ENCODE data around the gene LRCH3.
A peak's percentile ranks its signal among the peaks of the same experiment; 100 is the strongest.

The LRCH3 gene

DNA sequence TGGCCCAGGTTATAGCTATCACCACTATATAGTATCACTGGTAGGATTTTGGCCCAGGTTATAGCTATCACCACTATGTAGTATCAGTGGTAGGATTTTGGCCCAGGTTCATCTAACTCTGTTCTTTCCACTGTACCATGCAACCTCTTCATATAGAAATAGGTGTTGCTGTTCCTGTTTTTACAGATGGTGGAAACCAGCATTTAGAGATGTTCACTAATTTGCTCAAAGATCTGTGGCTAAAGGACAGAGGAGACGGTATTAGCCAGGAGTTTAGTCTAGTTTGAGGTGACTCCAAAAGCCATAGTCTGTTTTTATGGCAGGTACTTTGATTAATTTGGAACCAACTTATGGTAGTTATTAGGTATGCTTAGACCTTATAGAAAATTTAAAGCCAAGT, 3.1 kb downstream of the LRCH3 start:
- no peak for DNase-seq

DNA sequence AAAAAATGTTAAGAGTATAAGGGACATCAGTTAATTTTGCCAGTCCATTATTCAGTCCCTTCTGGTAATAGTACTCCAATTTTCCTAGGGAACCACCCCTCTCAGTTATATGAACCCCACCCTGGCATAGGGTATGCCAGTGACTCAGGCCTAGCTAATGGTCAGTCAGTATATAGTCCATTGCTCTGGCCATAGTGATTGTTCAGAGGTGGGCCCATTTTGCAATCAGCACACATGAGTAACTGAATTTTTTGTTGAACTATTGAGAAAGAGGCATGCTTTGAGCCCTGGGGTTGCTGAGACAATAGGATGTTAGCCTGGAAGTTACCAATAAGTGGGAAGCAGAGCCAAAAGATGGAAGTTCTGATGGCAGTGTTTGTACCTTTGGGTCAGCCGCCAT, 4.1 kb downstream of the LRCH3 start:
- no peak for DNase-seq

DNA sequence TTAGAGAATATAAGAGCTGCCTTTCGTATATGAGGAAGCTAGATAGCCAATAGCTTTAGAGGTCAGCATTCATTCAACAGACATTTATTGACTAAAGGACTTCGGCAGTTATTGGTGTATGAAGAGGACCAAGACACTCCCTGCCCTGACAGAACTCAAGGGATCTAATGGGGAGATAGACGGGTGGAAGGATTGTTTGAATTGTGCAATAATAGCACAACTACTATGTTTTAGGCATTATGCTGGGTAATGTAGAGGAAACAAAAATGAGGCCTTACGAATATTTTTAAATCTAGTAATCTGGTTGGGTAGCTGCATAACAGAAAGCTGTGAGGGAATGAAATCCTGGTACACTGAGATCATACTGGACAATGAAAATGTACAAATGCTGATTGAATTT, 5.0 kb downstream of the LRCH3 start:
- no peak for DNase-seq

DNA sequence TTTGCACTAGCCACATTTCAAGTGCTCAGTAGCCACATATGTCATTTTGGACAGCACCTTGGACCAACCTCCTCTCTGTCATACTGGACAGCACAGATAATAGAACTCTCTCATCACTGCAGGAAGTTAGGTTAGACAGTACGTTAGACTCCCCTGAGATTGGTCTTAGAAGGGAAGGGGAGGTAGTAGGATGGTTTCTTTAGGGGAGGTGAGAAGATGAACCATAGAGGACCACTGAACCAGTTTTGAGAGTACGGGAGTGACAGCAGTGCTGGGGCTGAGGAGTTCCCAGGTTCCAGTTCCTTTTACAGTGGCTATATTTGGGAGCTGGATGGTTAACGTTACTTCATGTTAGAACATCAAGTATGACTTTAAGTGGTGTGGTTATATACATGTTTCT, 7.8 kb downstream of the LRCH3 start:
- no peak for DNase-seq

DNA sequence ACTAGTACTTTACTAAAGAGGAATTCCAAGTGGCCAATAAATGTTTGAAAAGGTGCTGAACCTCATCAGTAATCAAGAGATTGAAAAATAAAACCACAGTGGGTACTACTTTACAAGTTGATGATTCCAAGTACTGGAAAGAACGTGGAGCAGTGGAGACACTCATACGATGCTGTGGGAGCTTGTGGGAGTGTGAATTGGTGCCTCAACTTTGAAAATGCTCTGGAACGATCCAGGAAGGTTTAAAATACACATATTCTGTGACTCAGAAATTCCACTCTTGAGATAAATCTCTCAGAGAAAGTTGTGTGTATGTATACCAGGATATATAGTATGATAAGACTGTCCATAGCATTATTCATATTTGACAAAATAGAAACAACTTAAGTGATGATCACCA, 9.3 kb downstream of the LRCH3 start:
- no peak for DNase-seq

DNA sequence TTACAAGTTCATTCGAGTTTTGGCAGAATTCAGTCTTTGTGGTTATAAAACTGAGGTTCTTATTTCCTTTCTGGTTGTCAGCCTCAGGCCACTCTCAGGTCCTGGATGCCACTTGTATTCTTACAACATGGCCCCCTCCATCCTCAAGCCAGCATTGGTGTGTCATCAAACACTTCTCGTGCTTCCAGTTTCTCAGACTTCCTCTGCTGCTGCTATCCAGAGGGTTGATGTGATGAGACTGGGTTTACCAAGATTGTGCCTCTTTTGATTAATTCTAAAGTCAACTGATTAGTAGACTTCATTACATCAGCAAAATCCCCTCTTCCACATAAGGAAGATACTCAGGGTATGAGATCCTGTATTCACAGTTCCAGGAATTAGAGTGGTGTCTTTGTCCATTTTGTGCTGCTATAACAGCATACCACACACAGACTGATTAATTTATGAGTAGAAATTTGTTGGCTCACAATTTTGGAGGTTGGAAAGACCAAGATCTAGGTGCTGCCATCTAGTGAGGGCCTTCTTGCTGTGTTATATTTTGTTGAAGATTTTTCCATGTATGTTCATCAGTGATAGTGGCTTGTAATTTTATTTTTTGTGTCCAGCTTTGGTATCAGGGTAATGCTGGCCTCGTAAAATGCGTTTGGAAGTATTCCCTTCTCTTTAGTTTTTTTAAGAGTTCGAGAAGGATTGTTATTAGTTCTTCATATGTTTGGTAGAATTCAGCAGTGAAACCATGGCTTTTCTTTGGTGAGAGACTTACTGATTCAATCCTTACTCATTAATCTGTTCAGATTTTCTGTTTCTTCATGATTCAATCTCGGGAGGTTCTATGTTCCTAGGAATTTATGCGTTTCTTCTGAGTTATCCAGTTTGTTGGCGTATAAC, 11.1 kb downstream of the LRCH3 start:
- DNase-seq, result peak; percentile 53

DNA sequence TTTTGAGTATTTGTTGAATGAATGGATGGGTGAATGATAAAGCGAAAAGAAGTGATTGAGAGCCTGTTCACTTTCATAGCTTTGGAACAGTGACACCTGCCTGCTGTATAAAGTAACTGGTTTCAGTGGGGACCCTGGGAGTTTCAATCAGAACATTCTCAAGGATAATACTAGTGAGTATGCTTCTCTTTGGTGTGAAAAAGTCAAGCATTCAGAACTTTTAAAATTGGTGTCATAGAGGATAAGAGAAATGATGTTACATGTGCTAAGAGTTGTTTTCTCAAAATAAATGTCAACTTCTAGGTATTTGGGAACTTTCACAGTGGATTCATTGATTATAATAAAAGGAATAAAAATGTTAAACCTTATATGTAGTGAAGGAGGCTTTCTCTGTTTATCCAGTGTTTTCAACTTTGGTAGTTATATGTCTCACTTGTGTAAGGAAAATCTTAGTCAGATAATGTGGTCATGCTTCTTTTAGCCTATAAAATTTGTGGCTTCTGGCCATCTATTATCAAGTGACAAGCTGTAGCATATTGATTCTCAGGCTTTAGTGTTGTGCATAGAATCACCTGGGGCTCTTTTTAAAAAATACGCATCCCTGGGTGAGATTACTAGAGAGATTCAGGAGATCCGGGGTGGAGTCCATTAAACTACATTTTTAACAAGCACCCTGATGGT, 11.9 kb downstream of the LRCH3 start:
- peak; percentile 15 for DNase-seq

DNA sequence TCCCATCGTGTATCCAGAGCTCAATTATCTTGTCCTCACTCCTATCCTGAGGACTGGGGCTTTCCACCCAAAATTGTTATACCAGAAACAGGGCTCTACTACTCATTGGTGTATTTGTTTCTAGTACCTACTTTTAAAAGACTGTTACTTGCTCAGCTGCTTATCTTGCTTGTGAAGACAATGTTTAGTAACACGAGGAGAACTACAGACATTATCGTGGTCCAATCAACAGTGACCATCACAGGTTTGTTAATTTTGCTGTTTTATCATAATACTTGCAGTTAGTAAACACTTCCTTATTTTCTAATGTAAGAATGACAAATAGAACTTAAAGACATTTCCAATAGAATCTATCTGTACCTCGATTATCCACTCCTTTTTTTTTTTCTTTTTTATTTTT, 13.5 kb downstream of the LRCH3 start:
- DNase-seq, result no peak

DNA sequence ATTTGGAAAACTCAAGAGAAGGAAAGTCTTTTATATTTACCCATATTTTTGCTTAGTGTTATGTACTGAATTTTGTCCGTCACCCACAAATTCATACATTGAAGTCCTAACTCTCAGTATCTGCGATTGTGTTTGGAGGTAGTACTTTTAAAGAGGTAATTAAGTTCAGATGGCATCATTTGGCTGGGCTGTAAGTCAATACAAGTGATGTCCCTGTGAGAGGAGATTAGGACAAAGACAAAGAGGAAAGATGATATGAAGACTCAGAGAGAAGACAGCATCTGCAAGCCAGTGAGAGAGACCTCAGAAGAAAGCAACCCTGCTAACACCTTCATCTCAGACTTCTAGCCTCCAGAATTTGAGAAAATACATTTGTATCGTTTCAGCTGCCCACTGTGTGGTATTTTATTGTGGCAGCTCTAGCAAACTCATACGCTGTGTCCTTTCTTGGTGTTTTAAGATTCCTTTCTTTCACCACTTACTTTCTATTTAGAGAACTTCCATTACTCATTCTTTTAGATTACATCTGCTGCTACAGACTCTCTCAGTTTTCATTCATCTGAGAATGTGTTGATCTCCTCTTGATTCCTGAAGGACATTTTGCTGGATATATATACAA, 17.0 kb downstream of the LRCH3 start:
- no peak for DNase-seq

DNA sequence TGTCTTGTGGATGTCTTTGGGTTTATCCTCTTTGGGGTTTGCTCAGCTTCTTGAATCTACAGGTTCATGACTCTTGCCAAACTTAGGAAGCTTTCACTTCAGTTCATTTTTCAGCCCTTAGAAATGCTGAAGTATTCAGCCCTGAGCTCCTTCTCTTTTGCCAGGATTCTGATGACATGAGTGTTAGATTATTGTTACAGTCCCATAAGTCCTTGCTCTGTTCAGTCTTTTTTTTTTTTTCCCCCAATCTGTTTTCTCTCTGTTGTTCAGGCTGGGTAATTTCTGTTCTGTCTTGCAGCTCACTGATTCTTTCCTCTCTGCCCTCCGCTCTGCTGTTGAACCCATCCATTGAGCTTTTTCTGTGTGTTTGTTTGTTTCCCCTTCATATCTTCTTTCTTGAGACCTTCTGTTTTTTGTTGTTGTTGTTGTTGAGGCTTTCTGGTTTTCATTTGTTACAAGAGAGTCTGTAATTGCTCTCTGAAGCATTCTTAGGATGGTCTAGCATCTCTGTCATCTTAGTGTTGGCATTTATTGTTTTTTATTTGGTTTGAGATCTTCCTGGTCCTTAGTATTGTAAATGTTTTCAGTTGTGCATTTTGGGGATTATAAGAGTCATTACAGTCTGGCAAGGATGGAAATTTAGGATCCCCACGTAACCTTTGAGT, 18.4 kb downstream of the LRCH3 start:
- DNase-seq, result no peak

DNA sequence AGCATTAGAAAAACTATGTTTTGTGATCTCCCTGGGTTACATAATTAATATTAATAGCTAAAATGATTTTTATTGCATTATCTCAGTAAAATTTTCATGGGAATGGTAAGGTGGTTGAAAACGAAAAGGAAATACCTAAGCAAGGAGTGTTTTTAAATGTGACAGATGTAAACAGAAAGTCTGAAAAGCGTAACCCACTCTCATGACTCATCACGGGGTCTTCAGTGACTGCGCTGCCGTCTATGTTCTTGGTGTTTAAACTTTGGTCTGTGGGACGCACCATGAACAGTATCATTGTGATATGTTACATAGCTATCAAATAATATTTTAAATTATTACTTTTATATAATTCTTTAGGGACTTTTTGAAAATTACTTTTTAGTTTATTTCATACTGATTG, 19.8 kb downstream of the LRCH3 start:
- DNase-seq, result no peak

DNA sequence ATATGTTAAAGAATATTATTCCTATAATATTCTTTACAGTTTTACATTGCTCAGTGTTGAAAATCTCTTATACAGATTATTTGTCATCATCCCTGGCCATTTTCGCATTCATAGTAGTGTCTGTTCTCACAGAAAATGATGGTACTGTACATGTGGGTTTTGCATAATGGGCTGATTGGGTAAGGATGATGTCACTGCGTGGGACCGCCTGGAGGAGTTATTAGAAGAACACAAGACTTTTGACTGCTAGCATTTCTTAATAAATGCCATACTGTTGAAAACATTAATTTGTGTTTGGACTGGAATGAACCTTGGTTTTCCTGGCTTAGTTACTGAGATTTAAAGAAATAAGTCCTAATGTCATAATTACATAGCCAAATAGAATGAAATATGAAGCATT, 20.3 kb downstream of the LRCH3 start:
- DNase-seq, result no peak

DNA sequence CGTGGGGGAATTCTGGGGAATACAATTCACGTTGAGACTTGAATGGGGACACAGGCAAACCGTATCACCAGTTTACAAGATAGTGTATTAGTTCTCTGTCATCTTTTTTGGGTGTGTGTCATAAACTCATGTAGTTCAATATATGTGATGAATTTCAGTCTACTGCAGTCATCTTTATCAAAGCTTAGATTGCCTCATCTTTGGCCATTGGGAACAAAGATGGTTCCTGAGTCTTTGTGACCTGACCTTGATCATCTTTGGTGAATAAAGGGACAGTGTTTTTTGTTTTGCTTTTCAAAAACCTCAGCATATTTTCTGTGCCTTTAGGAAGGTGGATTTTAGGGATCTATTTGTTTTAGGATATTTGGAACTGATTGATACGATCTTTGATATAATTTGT, 23.3 kb downstream of the LRCH3 start:
- no peak for DNase-seq

DNA sequence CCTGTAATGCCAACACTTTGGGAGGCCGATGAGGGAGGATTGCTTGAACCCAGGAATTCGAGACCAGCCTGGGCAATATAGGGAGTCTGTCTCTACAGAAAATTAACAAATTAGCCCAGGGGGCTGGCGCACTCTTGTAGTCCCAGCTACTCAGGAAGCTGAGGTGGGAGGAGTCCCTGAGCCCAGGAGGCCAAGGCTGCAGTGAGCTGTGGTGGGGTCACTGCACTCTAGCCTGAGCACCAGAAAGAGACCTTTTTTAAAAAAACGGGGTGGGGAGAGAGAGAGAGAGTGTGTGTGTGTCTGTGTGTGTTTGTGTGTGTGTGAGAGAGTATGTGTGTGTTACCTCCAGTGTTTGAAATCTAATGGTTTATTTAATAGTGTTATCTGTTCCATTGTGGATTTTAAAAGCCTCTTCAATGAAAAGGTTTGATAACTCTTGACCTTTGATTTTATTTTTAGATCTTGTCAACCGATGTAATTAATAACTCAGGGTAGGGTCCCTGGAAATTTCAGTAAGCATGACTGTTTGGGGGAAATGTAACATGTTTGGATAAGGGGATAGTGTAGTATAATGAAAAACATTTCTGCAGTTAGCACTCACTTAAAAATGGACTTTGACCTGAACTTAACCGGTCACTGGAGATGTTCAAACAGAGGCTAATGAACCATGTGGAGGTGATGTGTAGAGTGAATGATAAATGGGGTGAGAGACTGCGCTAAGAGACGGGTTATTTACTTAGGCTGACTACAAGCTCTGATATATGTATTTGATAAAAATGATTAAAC, 29.7 kb downstream of the LRCH3 start:
- DNase-seq, result no peak

DNA sequence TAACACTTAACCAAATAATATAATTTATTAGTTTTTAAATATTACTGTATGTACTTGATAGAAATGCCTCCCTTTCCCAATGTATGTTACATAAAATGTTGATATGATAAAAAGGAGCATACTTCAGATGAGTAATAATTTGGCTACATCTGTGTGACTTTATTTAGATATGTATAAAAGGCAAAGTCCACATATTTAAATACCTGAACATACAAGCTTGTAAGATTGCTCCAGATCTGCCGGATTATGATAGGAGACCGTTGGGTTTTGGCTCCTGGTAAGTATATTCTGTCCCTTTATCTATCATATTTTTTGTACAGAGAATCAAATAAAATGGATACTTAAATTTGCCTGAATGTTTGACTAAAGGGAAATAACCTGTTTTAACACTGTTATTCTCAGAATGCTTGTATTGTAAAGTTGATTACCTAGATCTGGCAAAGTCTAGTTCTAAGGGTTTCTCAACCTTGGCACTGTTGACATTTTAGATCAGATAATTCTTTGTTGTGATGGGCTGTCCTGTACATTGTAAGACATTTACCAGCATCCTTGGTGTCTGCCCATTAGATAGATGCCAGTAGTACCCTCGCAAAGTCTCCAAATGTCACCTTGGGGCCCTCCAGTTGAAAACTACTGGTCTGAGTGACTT, 38.5 kb downstream of the LRCH3 start:
- no peak for DNase-seq

DNA sequence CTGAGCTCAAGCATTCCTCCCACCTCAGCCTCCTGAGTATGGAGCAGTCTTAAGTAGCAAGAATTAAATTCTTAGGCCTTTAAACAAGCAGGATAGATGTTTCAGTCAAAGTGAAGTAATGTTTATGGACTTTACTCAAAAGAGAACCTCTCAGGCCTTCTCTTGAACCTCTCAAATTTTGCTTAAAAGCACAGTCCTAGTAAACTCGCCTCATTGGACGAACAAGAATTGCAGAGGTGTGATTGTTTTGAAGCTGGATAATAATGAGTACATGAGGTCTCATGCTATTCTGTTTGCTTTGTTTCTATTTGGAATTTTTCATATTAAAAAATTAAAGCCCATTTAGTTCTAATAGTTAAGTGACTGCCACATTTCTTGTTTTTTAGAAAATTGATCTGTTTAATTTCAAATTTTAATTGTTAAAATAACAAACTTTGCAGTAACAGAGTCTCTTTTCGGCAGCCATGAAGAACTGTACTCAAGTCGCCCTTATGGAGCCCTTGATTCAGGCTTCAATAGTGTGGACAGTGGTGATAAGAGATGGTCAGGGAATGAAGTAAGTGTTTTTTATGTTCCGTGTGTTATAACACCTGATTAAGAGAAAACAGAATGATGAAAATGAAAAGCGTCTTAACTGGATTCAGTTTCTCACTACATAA, 39.4 kb downstream of the LRCH3 start:
- no peak for DNase-seq

DNA sequence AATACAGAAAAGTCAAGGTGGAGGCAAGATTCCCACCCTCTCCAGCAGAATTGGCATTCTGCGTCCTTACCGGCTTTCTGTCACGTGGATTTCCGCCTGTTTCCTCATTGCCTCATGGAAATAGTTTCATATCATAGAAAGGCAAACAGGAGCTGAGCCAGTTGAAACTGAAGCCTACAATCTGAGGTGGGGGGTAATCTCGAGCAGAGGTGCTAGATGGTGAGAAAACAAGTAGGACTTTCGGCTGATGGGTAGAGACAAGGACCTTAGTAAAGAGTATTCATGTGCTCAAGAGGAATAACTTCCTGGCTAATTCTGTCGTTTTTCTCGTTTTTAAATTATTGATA, 39.9 kb downstream of the LRCH3 start:
- no peak for DNase-seq

DNA sequence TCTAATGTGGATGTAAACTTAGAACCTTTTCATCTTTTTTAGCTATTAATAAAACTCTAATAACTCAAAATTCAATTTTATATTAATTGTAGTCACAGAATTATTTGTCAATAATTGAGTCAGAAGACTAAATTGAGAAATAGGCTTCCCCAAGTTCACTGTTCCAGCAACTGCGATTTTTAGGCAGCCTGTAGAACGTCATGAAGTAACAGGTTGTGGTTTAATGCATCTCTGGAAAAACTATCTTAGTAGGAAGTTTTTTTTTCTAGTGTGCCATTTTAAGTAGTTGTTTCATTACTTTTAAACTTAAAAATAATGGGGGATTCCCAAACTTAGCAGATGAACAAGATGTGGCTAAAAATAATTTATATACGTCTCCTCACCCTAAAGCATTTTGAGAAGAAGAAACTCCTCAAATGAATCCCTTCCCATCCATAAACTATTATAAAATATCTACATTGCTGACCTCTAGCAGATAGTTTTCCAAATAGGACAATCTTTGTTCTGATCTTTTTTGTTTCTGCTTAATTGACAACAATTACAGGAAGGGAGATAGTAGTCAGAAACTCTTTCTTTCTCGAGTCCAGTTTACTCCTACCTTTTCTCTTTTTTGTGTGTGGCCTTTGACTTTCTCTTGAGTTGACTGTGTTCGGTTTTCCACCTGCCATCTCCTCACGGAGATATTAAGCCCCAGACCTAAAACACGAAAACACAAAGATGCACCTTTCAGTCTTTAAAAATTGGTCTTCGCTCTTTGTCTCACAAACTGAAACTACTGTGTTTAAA, 43.1 kb downstream of the LRCH3 start:
- DNase-seq, result no peak

DNA sequence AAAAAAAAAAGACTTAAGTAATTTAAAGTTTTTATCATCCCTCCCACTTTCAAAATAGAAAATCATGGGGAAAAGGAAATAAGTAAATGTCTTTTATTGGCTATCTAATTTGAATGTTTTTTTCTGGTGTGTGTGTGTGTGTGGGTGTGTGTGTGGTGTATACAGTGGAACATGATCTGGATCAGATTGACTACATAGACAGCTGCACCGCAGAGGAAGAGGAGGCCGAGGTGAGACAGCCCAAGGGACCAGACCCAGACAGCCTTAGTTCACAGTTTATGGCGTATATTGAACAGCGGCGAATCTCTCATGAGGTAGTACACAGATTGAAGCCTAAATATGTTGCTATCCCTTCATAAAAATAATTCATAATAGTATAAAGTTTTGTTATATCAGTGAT, 44.5 kb downstream of the LRCH3 start:
- DNase-seq, result no peak

DNA sequence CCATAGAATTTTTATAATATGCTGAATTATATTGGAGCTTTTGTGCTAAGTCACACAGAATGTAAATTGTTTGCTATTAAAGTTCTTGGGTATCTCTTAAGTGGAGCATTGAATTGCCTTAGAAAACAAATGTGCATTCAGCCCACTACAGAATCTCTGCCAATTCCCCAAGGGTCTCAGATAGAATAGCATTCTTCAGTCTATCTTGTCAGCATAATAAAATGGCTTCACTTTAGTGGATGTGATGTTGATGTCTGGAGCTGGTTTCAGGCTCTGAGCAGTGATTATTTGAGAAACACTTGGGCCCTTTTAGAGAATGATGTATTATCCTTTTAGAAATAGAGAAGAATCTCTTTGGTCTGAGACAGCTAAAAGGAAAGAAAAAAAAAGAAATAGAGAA, 45.2 kb downstream of the LRCH3 start:
- DNase-seq, result no peak

DNA sequence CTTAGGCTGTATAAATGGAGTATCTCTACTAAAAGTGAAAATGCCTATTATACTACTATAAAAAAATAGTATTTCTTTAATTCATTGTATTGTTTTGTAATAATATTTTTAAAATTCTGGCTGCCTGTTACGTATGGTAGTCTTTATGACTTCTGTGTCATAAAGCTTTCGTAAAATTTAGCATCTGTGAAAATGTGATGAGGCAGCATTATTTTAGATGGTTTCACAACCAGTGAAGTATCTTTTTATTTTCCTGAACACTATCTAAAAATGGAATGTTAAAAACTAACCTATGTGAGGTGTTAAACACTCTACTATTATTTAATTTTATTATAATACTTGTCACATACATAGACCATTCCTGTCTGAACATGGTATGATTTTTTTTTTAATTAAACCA, 46.2 kb downstream of the LRCH3 start:
- DNase-seq, result no peak
